B cell (primary cell): ENCODE results near the gene RALB. TPM values are rescaled to one million over a fixed set of nuclear protein-coding genes. Genes with fewer than 3 reads are reported as not detected.
"Not testable (repeated sequence)": the region's sequence is repeated elsewhere in the genome, so short reads cannot be mapped to it uniquely, and the experiment has no call there.

ENCODE experiments used
- ATAC-seq: fragments of 200-7000 bp; cut with Tn5 transposase; one replicate; pipeline ENCODE4 v1.10.0; 2021; ENCODE audit warnings: low read depth, mild to moderate bottlenecking, moderate number of reproducible peaks, moderate library complexity
- CTCF ChIA-PET: fragments of 350-600 bp; sonication (Branson Sonifier 250); formaldehyde crosslinking; loops from one replicate; lab custom pipeline; 2021; ENCODE audit warnings: antibody characterized with exemption, inconsistent platforms; lab: Charles Lee
- POLR2A ChIA-PET: fragments of 350-600 bp; sonication (Branson Sonifier 250); formaldehyde crosslinking; loops from one replicate; lab custom pipeline; 2021; ENCODE audit warnings: antibody characterized with exemption; lab: Charles Lee
- DNase-seq: peaks from one replicate; pipeline ENCODE4 v3.0.0; 2013
- H2AFZ ChIP-seq: 2 replicates; pipeline ENCODE4 v1.6.1; 2012; ENCODE audit warnings: mild to moderate bottlenecking, low read depth, low read length; ENCODE audit not compliant: insufficient read depth, poor library complexity, severe bottlenecking
- H3K27ac ChIP-seq, 2 donors: 1 replicate in 1 of 2; 2 replicates in 1 of 2; pipeline ENCODE4 v1.5.1; 2012 to 2013; ENCODE audit warnings: low read length in 2 of 2, mild to moderate bottlenecking in 2 of 2, moderate library complexity in 1 of 2
- H3K27me3 ChIP-seq, 4 experiments: fragments of 200-600 bp in 1 of 4; sonication (generic) in 1 of 4; replicated peaks in 1 of 4; 1 replicate in 2 of 4; 2 replicates in 2 of 4; pipeline versions ENCODE4 v1.6.1 to v1.7.0; 2013 to 2016; ENCODE audit warnings: low read length in 3 of 4, mild to moderate bottlenecking in 2 of 4, mixed read lengths in 1 of 4, moderate library complexity in 1 of 4; ENCODE audit not compliant: insufficient read depth in 4 of 4, control insufficient read depth in 3 of 4; ENCODE audit errors: control extremely low read depth in 1 of 4
- H3K36me3 ChIP-seq, 2 experiments: replicated peaks in 1 of 2; 1 replicate in 1 of 2; 2 replicates in 1 of 2; pipeline versions ENCODE4 v1.6.1 to v1.7.1; 2013; ENCODE audit warnings: low read length in 1 of 2; ENCODE audit not compliant: insufficient read depth in 2 of 2, control insufficient read depth in 1 of 2; ENCODE audit errors: control extremely low read depth in 1 of 2, extremely low read depth in 1 of 2
- H3K4me1 ChIP-seq, 2 donors: fragments of 200-600 bp in 1 of 2; sonication (generic) in 1 of 2; 1 replicate in 1 of 2; 2 replicates in 1 of 2; pipeline versions ENCODE4 v1.5.1 to v1.6.1; 2013 to 2017; ENCODE audit warnings: low read length in 2 of 2; ENCODE audit not compliant: control insufficient read depth in 2 of 2, insufficient read depth in 2 of 2
- H3K4me2 ChIP-seq: replicated peaks from 2 replicates; pipeline ENCODE3; 2012; ENCODE audit warnings: mild to moderate bottlenecking, low read depth, low read length; ENCODE audit not compliant: poor library complexity, severe bottlenecking
- H3K4me3 ChIP-seq, 5 experiments: fragments of 200-600 bp in 1 of 5; sonication (generic) in 1 of 5; 1 replicate in 3 of 5; 2 replicates in 2 of 5; pipeline versions ENCODE4 v1.5.1 to v1.7.0; 2011 to 2016; ENCODE audit warnings: low read length in 4 of 5, mild to moderate bottlenecking in 4 of 5, low read depth in 2 of 5, control low read depth in 1 of 5, moderate library complexity in 1 of 5; ENCODE audit not compliant: insufficient read depth in 1 of 5; ENCODE audit errors: control extremely low read depth in 1 of 5, extremely low read depth in 1 of 5
- H3K79me2 ChIP-seq: fragments of 200-600 bp; sonication (generic); one replicate; pipeline ENCODE4 v1.6.0; 2016; ENCODE audit warnings: low read length; ENCODE audit not compliant: control insufficient read depth, insufficient read depth
- H3K9ac ChIP-seq: fragments of 200-600 bp; sonication (generic); 2 replicates; pipeline ENCODE4 v1.6.1; 2017; ENCODE audit warnings: mild to moderate bottlenecking, low read length, moderate library complexity
- H3K9me3 ChIP-seq, 3 donors: one replicate each; pipeline versions ENCODE4 v1.6.1 to v1.7.1; 2013; ENCODE audit warnings: low read length in 2 of 3; ENCODE audit not compliant: control insufficient read depth in 2 of 3, insufficient read depth in 1 of 3; ENCODE audit errors: control extremely low read depth in 1 of 3
- H4K20me1 ChIP-seq: 2 replicates; pipeline ENCODE4 v1.6.0; 2012; ENCODE audit warnings: mild to moderate bottlenecking, low read length; ENCODE audit not compliant: insufficient read depth, control insufficient read depth, poor library complexity, severe bottlenecking
- H3K27ac Mint-ChIP-seq: one replicate; pipeline ENCODE4 v1.8.0; 2021; ENCODE audit warnings: mixed read lengths
- H3K27me3 Mint-ChIP-seq: one replicate; pipeline ENCODE4 v1.8.0; 2021; ENCODE audit warnings: mixed read lengths
- H3K4me1 Mint-ChIP-seq: one replicate; pipeline ENCODE4 v1.8.0; 2021; ENCODE audit warnings: mixed read lengths
- H3K4me3 Mint-ChIP-seq: one replicate; pipeline ENCODE4 v1.8.0; 2021; ENCODE audit warnings: mixed read lengths
- H3K9me3 Mint-ChIP-seq: one replicate; pipeline ENCODE4 v1.8.0; 2022; ENCODE audit warnings: mixed read lengths; ENCODE audit not compliant: insufficient read depth
- CTCF ChIP-seq: fragments of 200-600 bp; IDR thresholded peaks from one replicate; pipeline ENCODE4 v1.8.0; 2022; ENCODE audit warnings: antibody characterized with exemption, mild to moderate bottlenecking
- EZH2 ChIP-seq: IDR thresholded peaks from 2 replicates; pipeline ENCODE4 v1.6.1; 2012; ENCODE audit warnings: borderline replicate concordance, low read depth, mild to moderate bottlenecking, moderate library complexity, low read length; ENCODE audit not compliant: insufficient read depth, poor library complexity, severe bottlenecking
- WGBS: methylation state at CpG from one replicate; pipeline ENCODE4 v1.1.5; 2013; ENCODE audit warnings: missing lambda C conversion rate; ENCODE audit not compliant: insufficient coverage; 5-methylcytosine and 5-hydroxymethylcytosine counted together
- intact Hi-C: fragments of 100-400 bp; cut with micrococcal nuclease; formaldehyde crosslinking; loops from one replicate; pipeline ENCODE4 v1.10.0; 2022
- polyA plus RNA-seq: library from polyadenylated mRNA; depleted of rRNA; stranded (reverse); fragments of >200 nt; gene quantifications from 2 replicates; pipeline ENCODE4 v1.2.3, GENCODE V29; 2012
- total RNA-seq, 2 donors: library from RNA; stranded (reverse); fragments of 120-200 nt in 1 of 2; gene quantifications; 1 replicate in 1 of 2; 2 replicates in 1 of 2; pipeline versions ENCODE4 v1.2.3 to v1.2.4, GENCODE V29; 2013 to 2022

RALB gene
- total and polyA plus RNA-seq, 2 donors (not counting 1 experiment from before 2014, with no cell fraction given), result 19.3 to 35.9 TPM

GRCh38 chr2:120320887-120321556, 68.4 kb downstream of the RALB start:
- DNase-seq, H3K27me3 Mint-ChIP-seq, H3K36me3 ChIP-seq, H3K27ac ChIP-seq, ATAC-seq, POLR2A ChIA-PET, H3K4me3 Mint-ChIP-seq, H3K79me2 ChIP-seq, H3K4me1 ChIP-seq, H3K9me3 ChIP-seq, intact Hi-C loops, H3K9me3 Mint-ChIP-seq, H3K4me2 ChIP-seq, H4K20me1 ChIP-seq, H3K4me3 ChIP-seq, H3K4me1 Mint-ChIP-seq, H3K27me3 ChIP-seq, H3K9ac ChIP-seq, H3K27ac Mint-ChIP-seq, H2AFZ ChIP-seq: not testable (repeated sequence)
- 94% methylated on average over 5 of the region's 5 CpGs for WGBS
- CTCF ChIA-PET, result interaction anchor here (0.6 to 0.7 kb wide), 2 partner anchors 9 to 18 kb away, joined by 3 read pairs; no protein-coding TSS in a partner anchor

- H3K9ac ChIP-seq, result no peak overlapping the region
- WGBS, result 75% methylated on average over 10 of the region's 10 CpGs
- H3K27ac ChIP-seq, result no peak overlapping the region
- H3K4me3 ChIP-seq, result no peak overlapping the region
- peaks cover 11% of the 10 kb centered on the region for H3K27me3 Mint-ChIP-seq
- no peaks in the 10 kb centered on the region for H4K20me1 ChIP-seq
- no peaks in the 10 kb centered on the region for H3K9me3 Mint-ChIP-seq
- TF ChIP-seq EZH2 (no peak), CTCF (no peak)
- H3K9me3 ChIP-seq, result peaks cover 0 to 4% (median 0%) of the 10 kb centered on the region in 3 donors
- H3K27me3 ChIP-seq, result peaks cover 0 to 12% (median 2%) of the 10 kb centered on the region in 4 experiments
- H3K4me1 ChIP-seq, result no peaks in the 10 kb centered on the region
- no peak for DNase-seq
- no peak overlapping the region for H3K4me2 ChIP-seq
- no peak overlapping the region for H2AFZ ChIP-seq
- no peaks in the 10 kb centered on the region for H3K4me1 Mint-ChIP-seq
- no peaks in the 10 kb centered on the region for H3K36me3 ChIP-seq
- H3K79me2 ChIP-seq, result no peaks in the 10 kb centered on the region
- no peak overlapping the region for H3K4me3 Mint-ChIP-seq
- ChIA-PET CTCF (interaction anchor here (0.6 kb wide), 2 partner anchors 8 to 10 kb away, joined by 3 read pairs; no protein-coding TSS in a partner anchor), POLR2A (no interaction called here)
- H3K27ac Mint-ChIP-seq, result no peak overlapping the region
- intact Hi-C loops, result no loop called here
- ATAC-seq, result no peak
These were observed 69.2 kb downstream of the RALB start for GRCh38 chr2:120321721-120322284.
